Neural cell (in vitro differentiated cells): ENCODE results near the gene SPON2. TPM values are rescaled to one million over a fixed set of nuclear protein-coding genes. Genes with fewer than 3 reads are reported as not detected.

Source experiments
- H2AFZ ChIP-seq: fragments of 200-600, 300-800 bp; sonication (generic), shearing (Covaris generic); 2 replicates; pipeline ENCODE4 v1.6.0; 2014; ENCODE audit warnings: low read depth, mild to moderate bottlenecking, antibody characterized with exemption, low read length, moderate library complexity
- H3F3A ChIP-seq: fragments of 200-600 bp; shearing (Covaris generic); 2 replicates; pipeline ENCODE4 v1.6.1; 2016; ENCODE audit warnings: mild to moderate bottlenecking, moderate library complexity, mixed read lengths, antibody characterized with exemption, low read length; ENCODE audit not compliant: insufficient read depth, poor library complexity, severe bottlenecking
- H3K27ac ChIP-seq: fragments of 200-600, 300-800 bp; sonication (generic), shearing (Covaris generic); 2 replicates; pipeline ENCODE4 v1.5.1; 2014; ENCODE audit warnings: mild to moderate bottlenecking, low read length, moderate library complexity
- H3K27me3 ChIP-seq: fragments of 300-800, 200-600 bp; sonication (generic), shearing (Covaris generic); 2 replicates; pipeline ENCODE4 v1.6.0; 2014; ENCODE audit warnings: mild to moderate bottlenecking, low read depth, low read length, moderate library complexity; ENCODE audit not compliant: insufficient read depth
- H3K36me3 ChIP-seq: fragments of 300-800, 200-600 bp; sonication (generic), shearing (Covaris generic); 2 replicates; pipeline ENCODE4 v1.5.1; 2014; ENCODE audit warnings: mild to moderate bottlenecking, antibody characterized with exemption, low read length, moderate library complexity; ENCODE audit not compliant: insufficient read depth
- H3K4me2 ChIP-seq: fragments of 300-800, 200-600 bp; sonication (generic), shearing (Covaris generic); 2 replicates; pipeline ENCODE4 v1.6.0; 2014; ENCODE audit warnings: mild to moderate bottlenecking, low read length
- H3K4me3 ChIP-seq: fragments of 300-800, 200-600 bp; sonication (generic), shearing (Covaris generic); 2 replicates; pipeline ENCODE4 v1.5.1; 2014; ENCODE audit warnings: mild to moderate bottlenecking, low read length, moderate library complexity
- H3K79me2 ChIP-seq: fragments of 200-600 bp; shearing (Covaris generic); replicated peaks from 2 replicates; pipeline ENCODE4 v1.6.0; 2014; ENCODE audit warnings: mild to moderate bottlenecking, low read length, moderate library complexity; ENCODE audit not compliant: insufficient read depth
- H3K9ac ChIP-seq: fragments of 300-800, 200-600 bp; sonication (generic), shearing (Covaris generic); 2 replicates; pipeline ENCODE4 v1.6.1; 2016; ENCODE audit warnings: mild to moderate bottlenecking, low read length, mixed read lengths
- H3K9me2 ChIP-seq: fragments of 200-600 bp; shearing (Covaris generic); 2 replicates; pipeline ENCODE4 v1.6.1; 2016; ENCODE audit warnings: mild to moderate bottlenecking, low read length, mixed read lengths; ENCODE audit not compliant: insufficient read depth
- H3K9me3 ChIP-seq: fragments of 200-600, 300-800 bp; sonication (generic), shearing (Covaris generic); 2 replicates; pipeline ENCODE4 v1.6.1; 2016; ENCODE audit warnings: mild to moderate bottlenecking, mixed run types, low read length, moderate library complexity, mixed read lengths
- H4K20me1 ChIP-seq: fragments of 200-600 bp; shearing (Covaris generic); 2 replicates; pipeline ENCODE4 v1.6.1; 2016; ENCODE audit warnings: mild to moderate bottlenecking, mixed run types; ENCODE audit not compliant: insufficient read depth
- EP300 ChIP-seq: fragments of 450-650 bp; conservative IDR thresholded peaks from 2 replicates; pipeline ENCODE4 v1.6.1; 2014; ENCODE audit warnings: antibody characterized with exemption, mild to moderate bottlenecking, moderate library complexity; ENCODE audit not compliant: poor library complexity, severe bottlenecking
- EZH2 ChIP-seq: fragments of 200-600, 300-800 bp; shearing (Covaris generic), sonication (generic); IDR thresholded peaks from 2 replicates; pipeline ENCODE4 v1.6.1; 2014; ENCODE audit warnings: antibody characterized with exemption, low read length, borderline replicate concordance, mild to moderate bottlenecking; ENCODE audit not compliant: insufficient read depth, poor library complexity, severe bottlenecking
- MXI1 ChIP-seq: fragments of 450-650 bp; conservative IDR thresholded peaks from 2 replicates; pipeline ENCODE4 v1.6.1; 2014; ENCODE audit warnings: antibody characterized with exemption, mild to moderate bottlenecking; ENCODE audit not compliant: poor library complexity, severe bottlenecking
- POLR2AphosphoS5 ChIP-seq: IDR thresholded peaks from 2 replicates; pipeline ENCODE4 v1.6.1; 2012
- RAD21 ChIP-seq: fragments of 450-650 bp; conservative IDR thresholded peaks from 2 replicates; pipeline ENCODE4 v1.6.1; 2014; ENCODE audit warnings: antibody characterized with exemption, mild to moderate bottlenecking, moderate library complexity
- SMC3 ChIP-seq: fragments of 450-650 bp; conservative IDR thresholded peaks from 2 replicates; pipeline ENCODE4 v1.6.1; 2014; ENCODE audit warnings: antibody characterized with exemption, mild to moderate bottlenecking, moderate library complexity; ENCODE audit not compliant: poor library complexity
- TAF1 ChIP-seq: IDR thresholded peaks from 2 replicates; pipeline ENCODE4 v1.6.1; 2012; ENCODE audit warnings: low read depth
- polyA plus RNA-seq: library from polyadenylated mRNA; depleted of rRNA; stranded (reverse); fragments of >200 nt; gene quantifications from 2 replicates; pipeline ENCODE4 v1.2.3, GENCODE V29; 2014
- TF ChIP-seq, protein P1 (sequence below): fragments of 450-650 bp; IDR thresholded peaks from 2 replicates; pipeline ENCODE4 v1.5.1; 2014; ENCODE audit warnings: antibody characterized with exemption, mild to moderate bottlenecking, moderate library complexity; ENCODE audit not compliant: poor library complexity, severe bottlenecking
- TF ChIP-seq, protein P2 (sequence below): IDR thresholded peaks from 2 replicates; pipeline ENCODE4 v1.6.1; 2012; ENCODE audit warnings: borderline replicate concordance

Gene SPON2
- polyA plus RNA-seq, 1 donor from 2014 or later: 0.57 TPM

DNA sequence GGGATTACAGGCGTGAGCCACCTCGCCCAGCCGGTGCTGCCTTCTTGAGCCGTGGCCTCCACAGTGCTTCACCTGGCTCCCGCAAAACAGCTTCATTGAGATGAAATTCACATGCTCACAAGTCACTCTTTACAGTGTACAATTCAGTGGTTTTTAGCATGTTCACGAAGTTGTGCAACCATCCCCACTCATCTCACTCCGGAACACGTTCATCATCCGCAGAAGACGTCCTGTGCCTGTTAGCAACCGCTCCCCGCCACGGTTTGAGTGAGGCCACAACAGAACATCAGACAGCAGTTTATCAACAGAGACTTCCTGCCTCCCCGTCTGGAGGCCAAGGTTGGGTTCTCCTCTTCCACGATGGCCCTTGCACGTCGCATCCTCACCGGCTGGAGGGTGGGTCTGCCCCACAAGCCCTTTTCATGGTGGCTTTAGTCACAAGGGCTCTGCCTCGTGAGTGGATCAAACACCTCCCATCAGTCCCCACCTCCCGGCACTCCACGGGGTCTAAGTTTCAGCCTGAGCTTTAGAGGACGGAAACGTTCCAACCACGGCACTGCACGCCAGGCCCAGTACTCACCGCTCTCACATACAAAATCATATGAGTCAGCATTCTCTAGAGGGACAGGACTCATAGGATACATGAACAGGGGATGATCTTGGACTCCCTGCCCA is 29.6 kb upstream of the SPON2 start:
- no peaks in the 10 kb centered on the region for H3K27me3 ChIP-seq
- H3K9me3 ChIP-seq: no peaks in the 10 kb centered on the region
- H3K27ac ChIP-seq: no peak overlapping the region
- TF ChIP-seq, protein P1, sequence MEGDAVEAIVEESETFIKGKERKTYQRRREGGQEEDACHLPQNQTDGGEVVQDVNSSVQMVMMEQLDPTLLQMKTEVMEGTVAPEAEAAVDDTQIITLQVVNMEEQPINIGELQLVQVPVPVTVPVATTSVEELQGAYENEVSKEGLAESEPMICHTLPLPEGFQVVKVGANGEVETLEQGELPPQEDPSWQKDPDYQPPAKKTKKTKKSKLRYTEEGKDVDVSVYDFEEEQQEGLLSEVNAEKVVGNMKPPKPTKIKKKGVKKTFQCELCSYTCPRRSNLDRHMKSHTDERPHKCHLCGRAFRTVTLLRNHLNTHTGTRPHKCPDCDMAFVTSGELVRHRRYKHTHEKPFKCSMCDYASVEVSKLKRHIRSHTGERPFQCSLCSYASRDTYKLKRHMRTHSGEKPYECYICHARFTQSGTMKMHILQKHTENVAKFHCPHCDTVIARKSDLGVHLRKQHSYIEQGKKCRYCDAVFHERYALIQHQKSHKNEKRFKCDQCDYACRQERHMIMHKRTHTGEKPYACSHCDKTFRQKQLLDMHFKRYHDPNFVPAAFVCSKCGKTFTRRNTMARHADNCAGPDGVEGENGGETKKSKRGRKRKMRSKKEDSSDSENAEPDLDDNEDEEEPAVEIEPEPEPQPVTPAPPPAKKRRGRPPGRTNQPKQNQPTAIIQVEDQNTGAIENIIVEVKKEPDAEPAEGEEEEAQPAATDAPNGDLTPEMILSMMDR: no peak
- TF ChIP-seq, protein P2, sequence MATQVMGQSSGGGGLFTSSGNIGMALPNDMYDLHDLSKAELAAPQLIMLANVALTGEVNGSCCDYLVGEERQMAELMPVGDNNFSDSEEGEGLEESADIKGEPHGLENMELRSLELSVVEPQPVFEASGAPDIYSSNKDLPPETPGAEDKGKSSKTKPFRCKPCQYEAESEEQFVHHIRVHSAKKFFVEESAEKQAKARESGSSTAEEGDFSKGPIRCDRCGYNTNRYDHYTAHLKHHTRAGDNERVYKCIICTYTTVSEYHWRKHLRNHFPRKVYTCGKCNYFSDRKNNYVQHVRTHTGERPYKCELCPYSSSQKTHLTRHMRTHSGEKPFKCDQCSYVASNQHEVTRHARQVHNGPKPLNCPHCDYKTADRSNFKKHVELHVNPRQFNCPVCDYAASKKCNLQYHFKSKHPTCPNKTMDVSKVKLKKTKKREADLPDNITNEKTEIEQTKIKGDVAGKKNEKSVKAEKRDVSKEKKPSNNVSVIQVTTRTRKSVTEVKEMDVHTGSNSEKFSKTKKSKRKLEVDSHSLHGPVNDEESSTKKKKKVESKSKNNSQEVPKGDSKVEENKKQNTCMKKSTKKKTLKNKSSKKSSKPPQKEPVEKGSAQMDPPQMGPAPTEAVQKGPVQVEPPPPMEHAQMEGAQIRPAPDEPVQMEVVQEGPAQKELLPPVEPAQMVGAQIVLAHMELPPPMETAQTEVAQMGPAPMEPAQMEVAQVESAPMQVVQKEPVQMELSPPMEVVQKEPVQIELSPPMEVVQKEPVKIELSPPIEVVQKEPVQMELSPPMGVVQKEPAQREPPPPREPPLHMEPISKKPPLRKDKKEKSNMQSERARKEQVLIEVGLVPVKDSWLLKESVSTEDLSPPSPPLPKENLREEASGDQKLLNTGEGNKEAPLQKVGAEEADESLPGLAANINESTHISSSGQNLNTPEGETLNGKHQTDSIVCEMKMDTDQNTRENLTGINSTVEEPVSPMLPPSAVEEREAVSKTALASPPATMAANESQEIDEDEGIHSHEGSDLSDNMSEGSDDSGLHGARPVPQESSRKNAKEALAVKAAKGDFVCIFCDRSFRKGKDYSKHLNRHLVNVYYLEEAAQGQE: no peak
- TF ChIP-seq EZH2: no peak
- no peak for TF ChIP-seq TAF1
- TF ChIP-seq RAD21: no peak
- H4K20me1 ChIP-seq: no peaks in the 10 kb centered on the region
- H2AFZ ChIP-seq: no peak overlapping the region
- no peaks in the 10 kb centered on the region for H3F3A ChIP-seq
- H3K36me3 ChIP-seq: no peaks in the 10 kb centered on the region
- no peaks in the 10 kb centered on the region for H3K9me2 ChIP-seq
- H3K79me2 ChIP-seq: no peaks in the 10 kb centered on the region
- H3K9ac ChIP-seq: no peak overlapping the region
- H3K4me2 ChIP-seq: no peak overlapping the region
- H3K4me3 ChIP-seq: no peak overlapping the region

DNA sequence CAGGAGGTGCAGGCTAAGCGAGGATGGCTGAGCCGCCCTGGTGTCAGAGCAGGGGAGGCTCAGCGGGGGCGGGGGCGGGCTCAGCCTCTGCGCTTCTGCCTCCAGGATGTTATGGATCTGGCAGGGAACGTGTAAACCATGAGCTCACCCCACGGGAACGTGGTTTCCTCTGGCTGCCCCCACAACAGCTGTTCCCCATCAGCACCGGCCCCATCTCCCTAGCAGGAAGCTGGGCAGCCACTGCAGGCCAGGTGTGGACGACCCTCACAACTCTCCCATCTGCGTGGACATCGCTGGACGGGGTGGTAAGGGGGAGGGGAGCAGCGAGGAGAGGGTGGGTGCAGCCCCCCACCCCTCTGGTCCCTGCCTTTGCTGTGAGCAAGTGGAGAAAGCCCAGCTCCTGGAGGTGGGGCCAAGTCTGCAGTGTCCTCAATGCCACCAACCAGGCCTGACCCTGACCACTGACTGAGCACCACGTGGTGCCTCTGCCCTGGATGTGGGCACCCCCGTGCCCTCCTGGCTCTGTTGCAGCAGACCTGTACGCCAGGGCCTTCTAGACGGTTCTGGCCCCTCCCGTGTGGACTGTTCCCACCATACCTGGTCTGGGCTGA is 28.1 kb upstream of the SPON2 start:
- TF ChIP-seq RAD21 (no peak), POLR2AphosphoS5 (no peak)
- Histone ChIP-seq H3K27ac (no peak overlapping the region), H3K4me2 (no peak overlapping the region), H3K9me2 (no peaks in the 10 kb centered on the region), H2AFZ (no peak overlapping the region), H3F3A (no peaks in the 10 kb centered on the region), H3K79me2 (no peaks in the 10 kb centered on the region), H3K36me3 (no peaks in the 10 kb centered on the region), H3K27me3 (no peaks in the 10 kb centered on the region), H3K4me3 (no peak overlapping the region), H3K9ac (no peak overlapping the region), H4K20me1 (no peaks in the 10 kb centered on the region), H3K9me3 (no peaks in the 10 kb centered on the region)

DNA sequence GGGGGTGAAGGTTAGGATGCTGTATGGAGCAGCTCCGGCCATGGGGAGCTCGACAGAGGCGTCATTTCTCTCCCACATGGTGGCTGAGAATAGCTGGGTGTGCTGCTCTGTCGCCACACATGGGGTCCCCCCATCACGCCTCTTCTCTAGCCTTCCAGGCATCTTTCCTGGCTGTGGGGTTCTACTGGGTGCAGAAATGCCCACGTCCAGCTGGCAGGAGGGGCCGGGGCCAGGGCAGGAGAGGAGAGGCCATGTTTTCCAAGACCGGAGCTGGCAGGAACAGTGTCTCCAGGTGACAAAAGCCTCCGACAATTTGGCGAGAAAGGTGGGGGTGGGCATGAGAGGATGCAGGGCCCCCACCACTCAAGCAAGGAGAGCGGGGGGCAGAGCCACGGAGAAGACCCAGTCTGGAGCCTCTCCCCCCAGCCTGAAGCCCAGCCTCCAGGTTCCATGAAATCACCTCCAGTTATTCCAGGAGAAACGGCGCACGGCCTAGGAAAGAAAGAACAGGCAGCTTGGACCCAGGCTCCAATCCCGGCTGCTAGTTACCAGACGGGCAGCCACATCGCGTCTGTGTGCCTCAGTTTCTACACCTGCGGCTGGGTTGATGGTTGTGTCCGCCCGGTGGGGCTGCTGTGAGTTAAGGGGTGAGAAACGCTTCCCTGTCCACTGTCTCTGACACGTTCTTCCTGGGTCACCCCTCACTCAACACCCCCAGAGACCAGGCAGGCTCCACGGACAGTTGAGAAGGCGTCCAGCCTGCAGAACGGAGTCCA is 27.4 kb upstream of the SPON2 start:
- Histone ChIP-seq H2AFZ (no peak overlapping the region), H3K4me2 (no peak overlapping the region), H3K27me3 (no peaks in the 10 kb centered on the region)
- TF ChIP-seq TAF1: no peak
- TF ChIP-seq, protein P2: no peak
- TF ChIP-seq EP300: no peak
- no peak for TF ChIP-seq POLR2AphosphoS5
- TF ChIP-seq EZH2: no peak
- no peak for TF ChIP-seq MXI1
- no peak for TF ChIP-seq RAD21
- no peak for TF ChIP-seq SMC3

More for the DNA sequence above, 27.4 kb upstream of the SPON2 start:
- Histone ChIP-seq H4K20me1 (no peaks in the 10 kb centered on the region), H3F3A (no peaks in the 10 kb centered on the region), H3K9me3 (no peaks in the 10 kb centered on the region), H3K9ac (no peak overlapping the region), H3K36me3 (no peaks in the 10 kb centered on the region), H3K9me2 (no peaks in the 10 kb centered on the region), H3K79me2 (no peaks in the 10 kb centered on the region), H3K27ac (no peak overlapping the region), H3K4me3 (no peak overlapping the region)
